GM12874 (cell line): ENCODE measurements around the gene SMKR1.

ENCODE experiments used
- TF ChIP-seq, protein P1 (sequence below): IDR thresholded peaks from 2 replicates; pipeline ENCODE4 v1.5.1; 2011; ENCODE audit warnings: low read depth, mild to moderate bottlenecking, control low read depth, low read length, moderate library complexity; ENCODE audit not compliant: insufficient read depth

Gene SMKR1

GRCh38 chr7:129519464-129519863 is 17.1 kb downstream of the SMKR1 start:
- TF ChIP-seq, protein P1, sequence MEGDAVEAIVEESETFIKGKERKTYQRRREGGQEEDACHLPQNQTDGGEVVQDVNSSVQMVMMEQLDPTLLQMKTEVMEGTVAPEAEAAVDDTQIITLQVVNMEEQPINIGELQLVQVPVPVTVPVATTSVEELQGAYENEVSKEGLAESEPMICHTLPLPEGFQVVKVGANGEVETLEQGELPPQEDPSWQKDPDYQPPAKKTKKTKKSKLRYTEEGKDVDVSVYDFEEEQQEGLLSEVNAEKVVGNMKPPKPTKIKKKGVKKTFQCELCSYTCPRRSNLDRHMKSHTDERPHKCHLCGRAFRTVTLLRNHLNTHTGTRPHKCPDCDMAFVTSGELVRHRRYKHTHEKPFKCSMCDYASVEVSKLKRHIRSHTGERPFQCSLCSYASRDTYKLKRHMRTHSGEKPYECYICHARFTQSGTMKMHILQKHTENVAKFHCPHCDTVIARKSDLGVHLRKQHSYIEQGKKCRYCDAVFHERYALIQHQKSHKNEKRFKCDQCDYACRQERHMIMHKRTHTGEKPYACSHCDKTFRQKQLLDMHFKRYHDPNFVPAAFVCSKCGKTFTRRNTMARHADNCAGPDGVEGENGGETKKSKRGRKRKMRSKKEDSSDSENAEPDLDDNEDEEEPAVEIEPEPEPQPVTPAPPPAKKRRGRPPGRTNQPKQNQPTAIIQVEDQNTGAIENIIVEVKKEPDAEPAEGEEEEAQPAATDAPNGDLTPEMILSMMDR: no peak

DNA sequence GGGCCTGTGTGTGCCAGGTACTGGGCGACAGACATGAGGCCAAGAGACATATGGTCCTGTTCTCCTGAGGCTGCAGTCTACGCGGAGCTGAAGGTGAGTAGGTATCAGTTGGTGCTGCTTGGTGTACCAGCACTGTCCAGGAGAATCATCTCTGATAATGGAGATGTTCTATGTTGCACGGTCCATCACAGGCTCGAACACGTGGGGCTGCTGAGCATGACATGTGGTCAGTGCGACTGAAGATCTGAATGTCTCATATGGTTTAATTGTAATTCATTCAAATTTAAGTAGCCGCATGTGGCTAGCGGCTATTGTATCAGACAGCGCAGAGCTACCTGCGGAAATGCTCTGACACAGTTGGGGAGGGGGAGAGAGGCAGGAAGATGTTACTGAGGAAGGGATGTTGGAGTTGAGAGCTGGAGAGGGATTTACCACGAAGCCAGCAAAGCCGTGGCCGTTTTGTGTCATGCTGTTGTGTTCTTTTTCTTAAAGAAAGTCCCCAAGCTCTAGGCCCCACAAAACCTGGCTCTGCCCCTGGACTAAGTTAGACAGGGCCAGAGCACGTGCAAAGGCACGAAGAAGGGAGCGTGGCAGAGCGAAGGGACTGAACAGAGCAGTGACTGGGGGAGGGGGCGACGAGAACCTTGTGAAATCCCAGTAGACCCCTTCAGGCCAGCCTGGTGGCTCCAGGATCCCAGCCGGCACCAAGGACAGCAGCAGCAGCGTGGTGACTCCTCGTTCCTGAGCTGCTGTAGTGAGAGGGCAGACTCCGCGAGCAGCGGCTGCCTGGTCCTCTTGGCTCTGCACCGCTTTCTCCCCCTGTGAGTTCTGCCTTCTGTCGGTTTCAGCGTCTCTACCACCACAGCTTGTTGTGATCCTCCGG is 20.0 kb downstream of the SMKR1 start:
- TF ChIP-seq, protein P1: no peak

DNA sequence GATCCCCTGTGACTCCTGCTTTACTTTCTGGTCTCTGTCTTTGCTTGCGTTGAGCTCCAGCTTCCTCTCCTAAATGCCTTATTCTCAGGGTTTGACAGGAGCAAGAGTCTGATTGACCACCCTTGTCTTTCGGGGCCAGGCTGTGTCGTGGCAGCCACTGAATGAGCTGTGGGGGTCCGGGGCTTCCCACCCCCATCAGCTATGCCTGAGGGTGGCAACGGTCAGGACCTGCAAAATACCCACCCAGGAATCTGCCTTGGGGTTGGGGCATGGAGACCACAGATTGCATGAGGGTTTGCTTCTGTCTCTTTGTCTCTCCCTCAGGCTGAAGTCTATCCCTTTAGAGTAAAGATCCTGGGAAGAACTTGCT is 20.6 kb downstream of the SMKR1 start:
- TF ChIP-seq, protein P1: no peak

DNA sequence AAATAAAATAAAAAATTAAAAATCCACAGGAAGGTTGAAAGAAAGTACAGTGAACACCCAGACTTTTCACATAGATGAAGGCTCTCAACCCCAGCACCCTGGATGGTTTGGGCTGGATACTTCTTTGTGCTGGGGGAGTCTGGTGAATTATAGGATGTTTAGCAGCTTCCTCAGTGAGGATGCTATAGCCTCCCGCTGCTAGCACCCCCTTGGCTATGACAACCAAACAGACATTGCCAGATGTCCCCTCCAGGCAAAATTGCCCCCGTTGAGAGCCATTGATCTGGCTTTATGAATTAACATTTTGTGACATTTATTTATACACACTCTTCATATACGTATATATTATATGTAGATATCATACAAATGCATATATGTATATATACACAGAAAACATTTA is 21.6 kb downstream of the SMKR1 start:
- TF ChIP-seq, protein P1: no peak

DNA sequence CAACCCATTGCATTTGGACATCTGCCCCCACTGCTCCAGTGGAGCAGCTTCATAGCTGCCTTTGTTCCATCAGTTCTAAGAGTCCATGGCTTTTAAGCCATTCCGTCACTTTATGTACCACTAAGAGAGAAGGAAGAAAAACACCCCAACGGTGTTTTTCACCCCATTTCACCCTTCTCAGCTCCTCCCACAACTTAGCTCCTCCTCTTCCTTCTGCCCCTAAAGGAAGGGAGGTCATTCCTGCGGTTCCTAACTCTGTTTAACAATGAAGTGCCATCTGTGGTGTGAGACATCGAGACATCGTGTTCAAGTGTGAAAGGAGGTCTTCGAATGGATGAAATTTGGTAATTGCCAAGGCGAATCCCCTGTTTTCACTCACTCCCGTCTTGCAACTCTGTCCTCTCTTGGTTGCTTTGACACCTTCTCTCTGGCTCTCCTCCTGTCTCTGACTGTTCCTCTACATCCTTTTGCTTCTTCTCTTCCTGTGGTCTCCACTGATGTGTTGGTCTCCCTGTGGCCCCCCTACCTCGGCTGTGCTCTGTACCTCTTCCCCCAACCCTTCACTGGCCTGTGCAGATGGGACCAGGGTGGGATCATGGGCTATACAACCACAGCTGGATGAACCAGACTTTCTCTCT is 23.0 kb downstream of the SMKR1 start:
- TF ChIP-seq, protein P1: no peak

DNA sequence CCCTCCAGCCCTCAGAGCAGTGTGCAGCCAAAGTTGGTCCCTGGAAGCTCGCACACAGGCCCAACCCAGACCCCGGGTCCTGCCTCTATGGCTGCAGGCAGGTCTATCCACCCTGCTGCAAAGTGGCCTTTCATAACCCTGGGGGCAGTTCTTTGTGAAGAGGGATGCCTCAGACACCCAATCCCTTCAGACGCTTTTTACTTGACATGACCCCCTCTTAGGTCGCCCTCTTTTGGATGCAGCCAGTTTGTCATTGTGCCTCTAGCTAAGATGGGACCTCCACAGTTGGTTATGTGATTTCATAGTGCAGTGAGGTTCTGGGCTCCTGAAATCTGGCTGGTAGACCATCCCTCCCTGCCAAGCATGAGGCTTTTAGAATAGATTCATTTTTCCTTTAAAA is 27.3 kb downstream of the SMKR1 start:
- TF ChIP-seq, protein P1: no peak

- TF ChIP-seq, protein P1: no peak
Measured at GRCh38 chr7:129530795-129531391, 28.6 kb downstream of the SMKR1 start.
